Hindlimb muscle (tissue), 1 donor: Measurements from ENCODE around the gene CDC42EP4. TPM values are rescaled to one million over a fixed set of nuclear protein-coding genes. Genes with fewer than 3 reads are reported as not detected.

Experiments
- DNase-seq: peaks from one replicate; pipeline ENCODE4 v3.0.0-alpha.2; 2013
- polyA plus RNA-seq: library from polyadenylated mRNA; unstranded; fragments of 120-200 nt; gene quantifications from one replicate; pipeline ENCODE4 v1.2.1, GENCODE V29; 2013; ENCODE audit not compliant: insufficient read length

Gene CDC42EP4
- polyA plus RNA-seq, 1 donor, result 21.5 TPM

- no peak for DNase-seq
These were observed 64.1 kb downstream of the CDC42EP4 start for GRCh38 chr17:73247726-73248125.

GRCh38 chr17:73240561-73240960, 71.2 kb downstream of the CDC42EP4 start:
- DNase-seq, result no peak

- DNase-seq, result no peak
These were observed 74.1 kb downstream of the CDC42EP4 start for GRCh38 chr17:73237714-73238113.

- DNase-seq, result no peak
These were observed 77.1 kb downstream of the CDC42EP4 start for GRCh38 chr17:73234736-73235135.

Other genes with a start within 250 kb of the CDC42EP4 start
- 9.3 TPM for gene SLC39A11, start 219.3 kb downstream of the CDC42EP4 start, polyA plus RNA-seq
- gene SSTR2, start 147.0 kb downstream of the CDC42EP4 start, polyA plus RNA-seq, result 1.3 TPM
- 35.2 TPM for gene COG1, start 118.9 kb downstream of the CDC42EP4 start, polyA plus RNA-seq
- not detected for gene CPSF4L, start 50.1 kb downstream of the CDC42EP4 start, polyA plus RNA-seq